Measurements from ENCODE around the gene CLEC14A. TPM values are rescaled to one million over a fixed set of nuclear protein-coding genes. Genes with fewer than 3 reads are reported as not detected.

CLEC14A gene
- total RNA-seq, result 28.8 TPM
- long read RNA-seq, transcript CLEC14A-201 (1 exons, 2,267 nt), result major isoform, 112 of 112 reads
- long read RNA-seq, partial matches to known transcripts, result 0 of 112 reads
- long read RNA-seq, other reads (novel, unspliced or antisense), result 0 of 112 reads

GRCh38 chr14:38255673-38256532 is at the start of gene CLEC14A:
Gene CLEC14A, minus strand, starts transcription at chr14:38256093. Its CDS starts 71 bp downstream, at chr14:38256022.
- intact Hi-C loops (cut with DNase I), result loop anchor here (10.0 kb wide), 1 partner anchor 109 kb away; no protein-coding TSS in a partner anchor
- ATAC-seq (ENCODE audit: poor library complexity) (peak; percentile 88), DNase-seq (peak; percentile 87)

GRCh38 chr14:38302966-38303365 is 47.1 kb upstream of the CLEC14A start:
- ATAC-seq (ENCODE audit: poor library complexity) (no peak), DNase-seq (no peak)
- intact Hi-C loops (cut with DNase I), result no loop called here

- ATAC-seq (ENCODE audit: poor library complexity), result no peak
- no peak for DNase-seq
- intact Hi-C loops (cut with DNase I), result no loop called here
Measured at GRCh38 chr14:38302034-38302433, 46.1 kb upstream of the CLEC14A start.

GRCh38 chr14:38297681-38298080 is 41.8 kb upstream of the CLEC14A start:
- intact Hi-C loops (cut with DNase I), result no loop called here
- ATAC-seq (ENCODE audit: poor library complexity), result no peak
- no peak for DNase-seq

GRCh38 chr14:38291681-38292467 is 36.0 kb upstream of the CLEC14A start:
- no peak for DNase-seq

GRCh38 chr14:38290601-38291188 is 34.8 kb upstream of the CLEC14A start:
- DNase-seq, result no peak
- peak; percentile 66 for ATAC-seq (ENCODE audit: poor library complexity)
- intact Hi-C loops (cut with DNase I), result no loop called here

More at GRCh38 chr14:38291681-38292467, 36.0 kb upstream of the CLEC14A start:
- no peak for ATAC-seq (ENCODE audit: poor library complexity)
- intact Hi-C loops (cut with DNase I), result no loop called here

GRCh38 chr14:38286452-38286851 is 30.6 kb upstream of the CLEC14A start:
- DNase-seq, result no peak
- intact Hi-C loops (cut with DNase I), result no loop called here
- no peak for ATAC-seq (ENCODE audit: poor library complexity)

- ATAC-seq (ENCODE audit: poor library complexity) (no peak), DNase-seq (no peak)
- intact Hi-C loops (cut with DNase I), result no loop called here
Measured at GRCh38 chr14:38285962-38286361, 30.1 kb upstream of the CLEC14A start.

GRCh38 chr14:38282936-38283335 is 27.0 kb upstream of the CLEC14A start:
- DNase-seq (no peak), ATAC-seq (ENCODE audit: poor library complexity) (no peak)
- intact Hi-C loops (cut with DNase I), result no loop called here

GRCh38 chr14:38280081-38280480 is 24.2 kb upstream of the CLEC14A start:
- intact Hi-C loops (cut with DNase I), result no loop called here
- ATAC-seq (ENCODE audit: poor library complexity) (no peak), DNase-seq (no peak)

GRCh38 chr14:38279572-38279971 is 23.7 kb upstream of the CLEC14A start:
- ATAC-seq (ENCODE audit: poor library complexity) (no peak), DNase-seq (no peak)
- intact Hi-C loops (cut with DNase I), result no loop called here

GRCh38 chr14:38278035-38278434 is 22.1 kb upstream of the CLEC14A start:
- DNase-seq (no peak), ATAC-seq (ENCODE audit: poor library complexity) (no peak)
- intact Hi-C loops (cut with DNase I), result no loop called here

GRCh38 chr14:38262844-38263243 is 7.0 kb upstream of the CLEC14A start:
- ATAC-seq (ENCODE audit: poor library complexity) (no peak), DNase-seq (no peak)
- intact Hi-C loops (cut with DNase I), result no loop called here

GRCh38 chr14:38261620-38262019 is 5.7 kb upstream of the CLEC14A start:
- no peak for ATAC-seq (ENCODE audit: poor library complexity)
- intact Hi-C loops (cut with DNase I), result no loop called here
- DNase-seq, result no peak

- DNase-seq (no peak), ATAC-seq (ENCODE audit: poor library complexity) (no peak)
- intact Hi-C loops (cut with DNase I), result loop anchor here (10.0 kb wide), 1 partner anchor 107 kb away; no protein-coding TSS in a partner anchor
Measured at GRCh38 chr14:38257507-38257906, 1.6 kb upstream of the CLEC14A start.

- intact Hi-C loops (cut with DNase I), result loop anchor here (10.0 kb wide), 1 partner anchor 108 kb away; no protein-coding TSS in a partner anchor
- ATAC-seq (ENCODE audit: poor library complexity) (peak; percentile 76), DNase-seq (peak; percentile 45)
Measured at GRCh38 chr14:38256533-38256840, 594 bp upstream of the CLEC14A start.

GRCh38 chr14:38255408-38255672 is 553 bp downstream of the CLEC14A start:
- ATAC-seq (ENCODE audit: poor library complexity) (peak; percentile 36), DNase-seq (peak; percentile 53)
- intact Hi-C loops (cut with DNase I), result loop anchor here (10.0 kb wide), 1 partner anchor 109 kb away; no protein-coding TSS in a partner anchor

GRCh38 chr14:38254571-38255407 is 1.1 kb downstream of the CLEC14A start:
- no peak for ATAC-seq (ENCODE audit: poor library complexity)
- intact Hi-C loops (cut with DNase I), result loop anchor here (10.0 kb wide), 1 partner anchor 110 kb away; no protein-coding TSS in a partner anchor
- peak; percentile 41 for DNase-seq

Measured in Right ventricle myocardium superior (tissue), 1 donor.